HG03354 (cell line): Measurements from ENCODE around the gene TATDN2.
A peak's percentile ranks its signal among the peaks of the same experiment; 100 is the strongest.

Source experiments
- ATAC-seq: cut with Tn5 transposase; IDR thresholded peaks from one replicate; pipeline ENCODE4 v1.9.1; 2021; ENCODE audit warnings: mild to moderate bottlenecking; ENCODE audit not compliant: unreplicated experiment, poor library complexity, severe bottlenecking

Gene TATDN2

GRCh38 chr3:10248184-10248983 is at the start of gene TATDN2:
TSS of gene TATDN2 (plus strand) at chr3:10248459. CDS start at chr3:10249201, 742 bp downstream.
- ATAC-seq: peak; percentile 94

GRCh38 chr3:10198761-10199649 is 49.3 kb upstream of the TATDN2 start:
- peak; percentile 78 for ATAC-seq

- no peak for ATAC-seq
Observed at GRCh38 chr3:10204921-10205320, 43.3 kb upstream of the TATDN2 start.

GRCh38 chr3:10205451-10206165 is 42.7 kb upstream of the TATDN2 start:
- no peak for ATAC-seq

- no peak for ATAC-seq
Observed at GRCh38 chr3:10206166-10206511, 42.1 kb upstream of the TATDN2 start.

GRCh38 chr3:10213156-10213792 is 35.0 kb upstream of the TATDN2 start:
- no peak for ATAC-seq

- no peak for ATAC-seq
Observed at GRCh38 chr3:10215578-10216368, 32.5 kb upstream of the TATDN2 start.

- ATAC-seq: no peak
Observed at GRCh38 chr3:10217359-10217758, 30.9 kb upstream of the TATDN2 start.

GRCh38 chr3:10219737-10220136 is 28.5 kb upstream of the TATDN2 start:
- ATAC-seq: no peak

- ATAC-seq: peak; percentile 57
Observed at GRCh38 chr3:10223676-10224639, 24.3 kb upstream of the TATDN2 start.

GRCh38 chr3:10224794-10225665 is 23.2 kb upstream of the TATDN2 start:
- peak; percentile 40 for ATAC-seq

GRCh38 chr3:10226293-10226692 is 22.0 kb upstream of the TATDN2 start:
- peak; percentile 39 for ATAC-seq

GRCh38 chr3:10228248-10228950 is 19.9 kb upstream of the TATDN2 start:
- ATAC-seq: no peak

GRCh38 chr3:10229576-10229975 is 18.7 kb upstream of the TATDN2 start:
- no peak for ATAC-seq

- ATAC-seq: no peak
Observed at GRCh38 chr3:10232137-10232536, 16.1 kb upstream of the TATDN2 start.

GRCh38 chr3:10233988-10234387 is 14.3 kb upstream of the TATDN2 start:
- no peak for ATAC-seq
